Measurements from ENCODE around the gene PEA15. TPM values are rescaled to one million over a fixed set of nuclear protein-coding genes. Genes with fewer than 3 reads are reported as not detected.

Gene PEA15
- total and polyA plus RNA-seq, 2 experiments from 2014 or later = 368 to 638 TPM

DNA sequence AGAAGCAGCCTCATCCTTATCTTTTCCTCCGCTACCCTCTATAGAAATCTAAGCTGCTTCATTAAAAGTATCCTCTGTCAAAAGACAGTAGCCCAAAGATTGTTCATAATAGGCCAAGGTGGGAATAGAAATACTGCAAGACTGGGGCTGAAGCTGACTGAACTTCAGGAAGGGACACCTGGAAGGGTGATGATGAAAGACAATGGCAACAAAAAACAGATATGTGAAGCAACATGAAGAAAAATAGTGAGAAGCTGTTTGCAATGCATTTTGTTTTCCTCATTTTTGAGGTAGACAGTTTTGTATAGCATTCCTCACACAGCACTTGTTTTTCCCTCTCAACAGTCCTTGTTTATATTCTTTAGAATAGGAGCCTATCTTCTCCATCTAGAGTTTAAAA lies 40.2 kb downstream of the PEA15 start:
- TF ChIP-seq EZH2phosphoT487 (IDR thresholded peaks at IDR 0.05; ENCODE audit: insufficient read depth, low read depth) (no peak), EZH2 (IDR thresholded peaks at IDR 0.05; ENCODE audit: insufficient read depth, poor library complexity, severe bottlenecking) (no peak)
- Histone ChIP-seq H3K79me2 (ENCODE audit: insufficient read depth) (peaks cover 91% of the 10 kb centered on the region), H3K4me2 (ENCODE audit: unreplicated experiment) (no peak overlapping the region), H3K9me3 (ENCODE audit: low read depth) (no peaks in the 10 kb centered on the region), H3K4me3 (no peak overlapping the region), H2AFZ (no peak overlapping the region), H4K20me1 (ENCODE audit: insufficient read depth) (no peaks in the 10 kb centered on the region; the same call in 1 of the 2 replicates), H3K27me3 (replicated peaks; ENCODE audit: insufficient read depth) (no peaks in the 10 kb centered on the region), H3K4me1 (ENCODE audit: insufficient read depth) (no peaks in the 10 kb centered on the region), H3K36me3 (ENCODE audit: low read depth) (peaks cover 4% of the 10 kb centered on the region), H3K9me2 (ENCODE audit: insufficient read depth) (no peaks in the 10 kb centered on the region), H3K27ac (no peak overlapping the region), H3K9ac (no peak overlapping the region), H3F3A (ENCODE audit: insufficient read depth) (no peaks in the 10 kb centered on the region)
- no peak for DNase-seq
- WGBS, 2 experiments (ENCODE audit: low coverage in 1 of 2, low lambda C conversion rate in 2 of 2, missing lambda C conversion rate in 2 of 2) = 94 to 97% methylated on average over 1 of the region's 1 CpG
- in situ Hi-C loops (cut with MboI) = no loop called here

DNA sequence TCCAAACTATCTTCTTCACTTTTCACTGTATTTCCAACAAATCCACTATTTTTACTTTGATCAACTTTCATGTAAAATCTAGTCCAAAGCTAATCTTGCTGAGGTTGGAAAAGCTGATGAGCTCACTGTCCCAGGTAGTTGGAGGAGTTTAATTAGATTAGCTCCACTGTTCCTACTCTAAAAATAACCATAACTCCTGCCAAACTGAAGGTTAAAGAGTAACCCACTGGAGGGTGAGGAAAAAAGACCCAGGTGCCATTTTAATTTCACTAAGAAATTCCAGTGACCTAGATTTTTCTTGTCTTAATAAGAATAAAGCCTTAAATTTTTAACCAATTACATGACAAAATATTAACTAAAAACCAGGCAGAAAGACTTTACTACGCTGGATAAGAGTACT lies 41.9 kb downstream of the PEA15 start:
- no peaks in the 10 kb centered on the region for H3K27me3 ChIP-seq (replicated peaks; ENCODE audit: insufficient read depth)
- H2AFZ ChIP-seq = no peak overlapping the region
- no peak overlapping the region for H3K27ac ChIP-seq
- 98 to 100% methylated on average over 1 of the region's 1 CpG for WGBS, 2 experiments (ENCODE audit: low coverage in 1 of 2, low lambda C conversion rate in 2 of 2, missing lambda C conversion rate in 2 of 2)
- H3K4me2 ChIP-seq (ENCODE audit: unreplicated experiment) = no peak overlapping the region
- TF ChIP-seq EZH2phosphoT487 (IDR thresholded peaks at IDR 0.05; ENCODE audit: insufficient read depth, low read depth) (no peak), EZH2 (IDR thresholded peaks at IDR 0.05; ENCODE audit: insufficient read depth, poor library complexity, severe bottlenecking) (no peak)
- H3K79me2 ChIP-seq (ENCODE audit: insufficient read depth) = peaks cover 94% of the 10 kb centered on the region
- H3F3A ChIP-seq (ENCODE audit: insufficient read depth) = no peaks in the 10 kb centered on the region
- H3K9me3 ChIP-seq (ENCODE audit: low read depth) = no peaks in the 10 kb centered on the region
- H4K20me1 ChIP-seq (ENCODE audit: insufficient read depth) = no peaks in the 10 kb centered on the region; the same call in 1 of the 2 replicates
- H3K9ac ChIP-seq = no peak overlapping the region
- no peaks in the 10 kb centered on the region for H3K4me1 ChIP-seq (ENCODE audit: insufficient read depth)
- H3K9me2 ChIP-seq (ENCODE audit: insufficient read depth) = no peaks in the 10 kb centered on the region
- no peak for DNase-seq
- H3K36me3 ChIP-seq (ENCODE audit: low read depth) = peaks cover 8% of the 10 kb centered on the region
- in situ Hi-C loops (cut with MboI) = no loop called here
- no peak overlapping the region for H3K4me3 ChIP-seq

DNA sequence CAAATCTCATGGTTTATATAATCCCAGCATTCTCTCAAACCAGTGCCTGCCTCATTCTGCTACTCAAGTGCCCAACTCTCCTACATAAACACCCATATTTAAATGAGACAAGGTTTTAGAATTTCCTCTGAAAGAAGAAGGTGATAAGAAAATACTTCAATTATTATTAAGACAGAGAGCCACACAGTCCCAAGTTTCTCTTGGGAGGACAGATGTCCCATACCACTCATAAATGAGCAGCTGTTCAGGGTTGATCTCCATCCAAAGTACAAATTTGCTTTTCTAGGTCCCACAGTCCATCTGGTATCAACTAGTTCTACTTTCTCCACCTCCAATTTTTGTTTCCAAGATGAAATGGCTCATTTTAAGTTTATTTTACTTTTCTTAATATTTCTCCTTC lies 45.8 kb downstream of the PEA15 start:
- Histone ChIP-seq H3K79me2 (ENCODE audit: insufficient read depth) (peaks cover 92% of the 10 kb centered on the region), H2AFZ (no peak overlapping the region), H3K9me3 (ENCODE audit: low read depth) (no peaks in the 10 kb centered on the region), H3K4me2 (ENCODE audit: unreplicated experiment) (no peak overlapping the region), H4K20me1 (ENCODE audit: insufficient read depth) (peaks cover under 1% of the 10 kb centered on the region; the same call in 1 of the 2 replicates), H3K27me3 (replicated peaks; ENCODE audit: insufficient read depth) (no peaks in the 10 kb centered on the region), H3K36me3 (ENCODE audit: low read depth) (peaks cover 4% of the 10 kb centered on the region; the same call in 1 of the 2 replicates), H3K4me3 (no peak overlapping the region), H3K9me2 (ENCODE audit: insufficient read depth) (no peaks in the 10 kb centered on the region), H3K4me1 (ENCODE audit: insufficient read depth) (no peaks in the 10 kb centered on the region), H3K9ac (no peak overlapping the region), H3F3A (ENCODE audit: insufficient read depth) (peaks cover 8% of the 10 kb centered on the region), H3K27ac (no peak overlapping the region)
- in situ Hi-C loops (cut with MboI) = no loop called here
- DNase-seq = no peak
- TF ChIP-seq EZH2phosphoT487 (IDR thresholded peaks at IDR 0.05; ENCODE audit: insufficient read depth, low read depth) (no peak), EZH2 (IDR thresholded peaks at IDR 0.05; ENCODE audit: insufficient read depth, poor library complexity, severe bottlenecking) (no peak)

GRCh38 chr1:160251687-160252526 lies 46.7 kb downstream of the PEA15 start:
- H3K4me2 ChIP-seq (ENCODE audit: unreplicated experiment) = no peak overlapping the region
- peaks cover 9% of the 10 kb centered on the region for H3K4me1 ChIP-seq (ENCODE audit: insufficient read depth)
- peaks cover 17% of the 10 kb centered on the region for H3F3A ChIP-seq (ENCODE audit: insufficient read depth)
- H2AFZ ChIP-seq = no peak overlapping the region
- H3K27me3 ChIP-seq (replicated peaks; ENCODE audit: insufficient read depth) = no peaks in the 10 kb centered on the region
- no peak overlapping the region for H3K4me3 ChIP-seq
- H3K36me3 ChIP-seq (ENCODE audit: low read depth) = peaks cover 4% of the 10 kb centered on the region; the same call in 1 of the 2 replicates
- H3K9me3 ChIP-seq (ENCODE audit: low read depth) = no peaks in the 10 kb centered on the region
- H3K79me2 ChIP-seq (ENCODE audit: insufficient read depth) = peaks cover 88% of the 10 kb centered on the region
- peaks cover 8% of the 10 kb centered on the region; the same call in 1 of the 2 replicates for H4K20me1 ChIP-seq (ENCODE audit: insufficient read depth)
- DNase-seq = peak; percentile 89
- TF ChIP-seq EZH2 (IDR thresholded peaks at IDR 0.05; ENCODE audit: insufficient read depth, poor library complexity, severe bottlenecking) (no peak), EZH2phosphoT487 (IDR thresholded peaks at IDR 0.05; ENCODE audit: insufficient read depth, low read depth) (no peak)
- WGBS, 2 experiments (ENCODE audit: low coverage in 1 of 2, low lambda C conversion rate in 2 of 2, missing lambda C conversion rate in 2 of 2) = 68 to 74% methylated on average over 5 of the region's 5 CpGs
- H3K9me2 ChIP-seq (ENCODE audit: insufficient read depth) = no peaks in the 10 kb centered on the region
- in situ Hi-C loops (cut with MboI) = no loop called here
- no peak overlapping the region for H3K9ac ChIP-seq
- H3K27ac ChIP-seq = 0 out of 2 replicates have a peak overlapping the region, but pooled peaks have one; percentile 22

Data from GM23248 (cell line).